HG03066 (cell line): ENCODE results near the gene DDX10.
"Not testable (repeated sequence)": the region's sequence is repeated elsewhere in the genome, so short reads cannot be mapped to it uniquely, and the experiment has no call there.

Experiments
- ATAC-seq: cut with Tn5 transposase; IDR thresholded peaks from one replicate; pipeline ENCODE4 v1.9.1; 2021; ENCODE audit warnings: low read depth; ENCODE audit not compliant: unreplicated experiment

The DDX10 gene

GRCh38 chr11:108664730-108665525 is at the start of gene DDX10:
DDX10 (plus strand) TSS chr11:108665069; CDS start chr11:108665154, 85 bp downstream.
- ATAC-seq, result peak; percentile 79

GRCh38 chr11:108616549-108616948 is 48.3 kb upstream of the DDX10 start:
- ATAC-seq, result no peak

GRCh38 chr11:108617055-108617454 is 47.8 kb upstream of the DDX10 start:
- ATAC-seq, result no peak

- ATAC-seq, result no peak
Observed at GRCh38 chr11:108618529-108618928, 46.3 kb upstream of the DDX10 start.

- peak; percentile 84 for ATAC-seq
Observed at GRCh38 chr11:108620958-108621772, 43.7 kb upstream of the DDX10 start.

GRCh38 chr11:108622341-108622740 is 42.5 kb upstream of the DDX10 start:
- ATAC-seq, result no peak

GRCh38 chr11:108624196-108624925 is 40.5 kb upstream of the DDX10 start:
- ATAC-seq, result no peak

- no peak for ATAC-seq
Observed at GRCh38 chr11:108628326-108628725, 36.5 kb upstream of the DDX10 start.

- no peak for ATAC-seq
Observed at GRCh38 chr11:108628812-108629211, 36.1 kb upstream of the DDX10 start.

- no peak for ATAC-seq
Observed at GRCh38 chr11:108629274-108629673, 35.6 kb upstream of the DDX10 start.

GRCh38 chr11:108632041-108632704 is 32.7 kb upstream of the DDX10 start:
- no peak for ATAC-seq

- ATAC-seq, result no peak
Observed at GRCh38 chr11:108635106-108635505, 29.8 kb upstream of the DDX10 start.

GRCh38 chr11:108636222-108636621 is 28.6 kb upstream of the DDX10 start:
- no peak for ATAC-seq

GRCh38 chr11:108639146-108639545 is 25.7 kb upstream of the DDX10 start:
- no peak for ATAC-seq

GRCh38 chr11:108641752-108642151 is 23.1 kb upstream of the DDX10 start:
- ATAC-seq, result not testable (repeated sequence)

GRCh38 chr11:108643974-108644373 is 20.9 kb upstream of the DDX10 start:
- no peak for ATAC-seq

GRCh38 chr11:108645970-108646369 is 18.9 kb upstream of the DDX10 start:
- no peak for ATAC-seq

GRCh38 chr11:108647387-108647700 is 17.5 kb upstream of the DDX10 start:
- no peak for ATAC-seq

GRCh38 chr11:108647701-108648527 is 17.0 kb upstream of the DDX10 start:
- ATAC-seq, result peak; percentile 89

GRCh38 chr11:108648528-108648885 is 16.4 kb upstream of the DDX10 start:
- ATAC-seq, result no peak
